ENCODE results near the gene PITPNM1.

- TF ChIP-seq CTCF (IDR thresholded peaks at IDR 0.05), result no peak
- no peak for TF ChIP-seq POLR2A (IDR thresholded peaks at IDR 0.05)
These were observed 22.8 kb downstream of the PITPNM1 start for GRCh38 chr11:67482275-67482826.

Measured in thyroid gland (tissue), 4 donors.